ENCODE results near the gene NCCRP1. TPM values are rescaled to one million over a fixed set of nuclear protein-coding genes. Genes with fewer than 3 reads are reported as not detected.

The NCCRP1 gene
- total and polyA plus RNA-seq, 8 donors, result 0.37 to 40.6 TPM; not detected in 6

DNA sequence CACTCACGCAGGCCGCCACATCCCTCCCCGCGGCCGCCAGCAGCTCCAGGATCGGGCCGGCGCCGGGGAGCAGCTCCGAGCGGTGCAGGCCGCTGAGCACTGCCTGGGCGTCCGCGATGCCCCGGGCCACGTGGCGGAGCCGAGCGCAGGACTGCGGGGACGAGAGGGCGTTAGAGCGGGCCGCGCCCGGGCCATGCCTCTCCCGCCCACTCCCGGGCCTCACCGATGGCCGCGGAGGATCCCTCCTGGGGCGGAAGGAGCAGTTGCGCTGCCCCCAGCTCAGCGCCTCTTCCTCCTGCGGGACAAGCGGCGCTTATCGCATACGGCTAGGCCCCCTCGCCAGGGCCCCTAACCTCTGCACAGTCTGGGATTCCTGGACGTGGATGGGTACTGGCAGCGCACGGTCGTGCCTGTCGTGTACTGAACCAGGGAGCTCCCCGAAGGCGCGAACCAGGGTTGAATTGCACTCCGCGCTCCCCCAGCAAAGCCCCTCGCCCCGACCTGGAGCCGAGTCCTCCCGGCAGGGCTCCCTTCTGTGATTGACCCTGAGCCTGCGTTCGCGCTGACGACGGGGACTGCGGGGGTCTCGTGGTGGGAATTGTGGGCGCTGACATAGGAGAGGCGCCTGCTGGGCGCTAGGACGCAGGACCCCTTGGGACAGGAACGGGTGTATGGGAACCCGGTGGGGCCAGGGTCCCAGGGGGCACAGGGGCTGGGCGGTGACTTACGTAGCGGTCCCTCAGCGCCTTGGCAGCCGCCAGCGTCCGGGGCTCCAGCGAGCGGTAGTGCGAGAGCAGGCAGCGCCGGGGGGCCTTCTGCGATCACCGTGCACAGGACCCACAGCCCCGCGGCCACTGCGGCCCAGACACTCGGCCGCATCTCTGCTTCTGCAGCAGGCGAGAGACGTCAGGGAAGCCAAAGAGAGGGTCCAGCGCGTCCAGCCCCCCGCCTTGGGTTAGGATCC, 51.2 kb downstream of the NCCRP1 start:
- 17 to 44% (median 21%) methylated on average over 16 to 92 of the region's 92 CpGs for WGBS, 5 donors

DNA sequence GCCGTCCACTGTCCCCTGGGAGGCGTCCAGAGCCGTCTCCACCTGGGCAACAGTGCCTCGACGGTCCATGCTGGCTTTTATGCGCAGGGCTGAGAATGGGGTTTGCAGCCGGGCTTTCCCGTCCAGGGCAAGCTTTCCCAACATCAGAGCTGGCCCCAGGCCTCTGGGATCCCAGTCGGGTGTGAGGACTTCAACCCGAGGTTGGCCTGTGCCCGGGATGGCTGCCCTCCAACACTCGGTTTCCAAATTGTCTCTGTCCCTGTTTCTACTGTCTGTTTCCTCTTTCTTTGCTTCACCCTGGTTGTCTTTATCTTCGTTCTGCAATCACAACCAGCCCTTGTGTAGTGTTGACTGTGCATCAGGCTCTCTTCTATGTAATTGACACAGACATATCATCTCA, 52.0 kb downstream of the NCCRP1 start, which contains the start of gene IFNL4:
TSS of gene IFNL4 (minus strand) at position 51 of the 400 bp plus-strand sequence.
- H3K27me3 ChIP-seq, result peaks cover 19 to 47% (median 30%) of the 10 kb centered on the region in 3 donors
- peaks cover 11 to 17% (median 12%) of the 10 kb centered on the region in 4 donors for H3K4me1 ChIP-seq
- H3K4me3 ChIP-seq, result peak within 1 kb of the TSS in 3 of 4 donors; percentile 12 to 41 (median 19)
- no peak within 1 kb of the TSS for H3K27ac ChIP-seq
- WGBS, 5 donors, result 70 to 80% (median 73%) methylated on average over 10 to 13 of the region's 13 CpGs
- no peaks in the 10 kb centered on the region for H3K9me3 ChIP-seq
- no peaks in the 10 kb centered on the region for H3K36me3 ChIP-seq
- intact Hi-C loops (cut with DNase I; ENCODE audit: low total_unique reads), result no loop called here
- TF ChIP-seq, protein P1, sequence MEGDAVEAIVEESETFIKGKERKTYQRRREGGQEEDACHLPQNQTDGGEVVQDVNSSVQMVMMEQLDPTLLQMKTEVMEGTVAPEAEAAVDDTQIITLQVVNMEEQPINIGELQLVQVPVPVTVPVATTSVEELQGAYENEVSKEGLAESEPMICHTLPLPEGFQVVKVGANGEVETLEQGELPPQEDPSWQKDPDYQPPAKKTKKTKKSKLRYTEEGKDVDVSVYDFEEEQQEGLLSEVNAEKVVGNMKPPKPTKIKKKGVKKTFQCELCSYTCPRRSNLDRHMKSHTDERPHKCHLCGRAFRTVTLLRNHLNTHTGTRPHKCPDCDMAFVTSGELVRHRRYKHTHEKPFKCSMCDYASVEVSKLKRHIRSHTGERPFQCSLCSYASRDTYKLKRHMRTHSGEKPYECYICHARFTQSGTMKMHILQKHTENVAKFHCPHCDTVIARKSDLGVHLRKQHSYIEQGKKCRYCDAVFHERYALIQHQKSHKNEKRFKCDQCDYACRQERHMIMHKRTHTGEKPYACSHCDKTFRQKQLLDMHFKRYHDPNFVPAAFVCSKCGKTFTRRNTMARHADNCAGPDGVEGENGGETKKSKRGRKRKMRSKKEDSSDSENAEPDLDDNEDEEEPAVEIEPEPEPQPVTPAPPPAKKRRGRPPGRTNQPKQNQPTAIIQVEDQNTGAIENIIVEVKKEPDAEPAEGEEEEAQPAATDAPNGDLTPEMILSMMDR (IDR thresholded peaks at IDR 0.05), result no peak
- TF ChIP-seq EP300 (IDR thresholded peaks at IDR 0.05) (no peak), POLR2AphosphoS5 (IDR thresholded peaks at IDR 0.05) (no peak), POLR2A (IDR thresholded peaks at IDR 0.05) (no peak)
- DNase-seq, result no peak

More for the DNA sequence above, 51.2 kb downstream of the NCCRP1 start:
- no peak overlapping the region for H3K27ac ChIP-seq
- intact Hi-C loops (cut with DNase I; ENCODE audit: low total_unique reads), result no loop called here
- peak overlapping the region in 3 of 4 donors; percentile 12 to 41 (median 19) for H3K4me3 ChIP-seq
- no peaks in the 10 kb centered on the region for H3K9me3 ChIP-seq
- DNase-seq, result peak in 1 of 2 donors; percentile 56
- peaks cover 11 to 17% (median 12%) of the 10 kb centered on the region in 4 donors for H3K4me1 ChIP-seq
- TF ChIP-seq, protein P1 (IDR thresholded peaks at IDR 0.05), result no peak
- TF ChIP-seq POLR2AphosphoS5 (IDR thresholded peaks at IDR 0.05), result no peak
- no peak for TF ChIP-seq EP300 (IDR thresholded peaks at IDR 0.05)
- TF ChIP-seq POLR2A (IDR thresholded peaks at IDR 0.05), result no peak
- peaks cover 19 to 55% (median 30%) of the 10 kb centered on the region in 3 donors for H3K27me3 ChIP-seq
- no peaks in the 10 kb centered on the region for H3K36me3 ChIP-seq

DNA sequence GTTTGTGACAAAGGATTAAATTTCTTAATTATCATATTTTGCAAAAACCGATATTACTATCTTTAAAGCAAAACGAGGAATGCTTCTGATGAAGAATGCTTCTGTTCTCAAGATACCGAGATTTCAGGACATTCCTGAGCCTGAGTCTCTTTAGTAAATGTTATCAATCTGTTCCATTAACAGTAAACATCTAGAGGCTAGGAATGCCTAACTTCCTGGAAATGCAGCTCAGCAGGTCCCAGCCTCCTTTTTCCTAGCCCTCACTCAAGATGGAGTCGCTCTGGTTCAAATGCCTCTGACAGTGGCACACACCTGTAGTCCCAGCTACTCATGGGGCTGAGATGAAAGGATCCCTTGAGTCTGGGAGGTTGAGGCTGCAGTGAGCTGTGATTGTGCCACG, 54.3 kb downstream of the NCCRP1 start:
- Histone ChIP-seq H3K4me3 (no peak overlapping the region), H3K27me3 (peaks cover 19 to 58% (median 30%) of the 10 kb centered on the region in 3 donors), H3K27ac (no peak overlapping the region), H3K9me3 (no peaks in the 10 kb centered on the region), H3K4me1 (peaks cover 11 to 17% (median 12%) of the 10 kb centered on the region in 4 donors), H3K36me3 (no peaks in the 10 kb centered on the region)
- TF ChIP-seq EP300 (IDR thresholded peaks at IDR 0.05), result no peak
- TF ChIP-seq, protein P1 (IDR thresholded peaks at IDR 0.05), result no peak
- TF ChIP-seq POLR2A (IDR thresholded peaks at IDR 0.05), result no peak
- TF ChIP-seq POLR2AphosphoS5 (IDR thresholded peaks at IDR 0.05), result no peak
- intact Hi-C loops (cut with DNase I; ENCODE audit: low total_unique reads), result no loop called here
- WGBS, 5 donors, result 37 to 53% (median 46%) methylated on average over 5 of the region's 5 CpGs
- no peak for DNase-seq

Other genes starting within 250 kb of the NCCRP1 start
- 10 to 100 TPM in 1 of 5 donors, 1 to 10 TPM in 3, not detected in 1; 1.8 to 19.1 (median 6.3) TPM for gene FBXO17, start 221.2 kb upstream of the NCCRP1 start, total RNA-seq
- gene FBXO17, start 221.2 kb upstream of the NCCRP1 start, polyA plus RNA-seq, result 1 to 10 TPM; 4.7 to 7.9 (median 6.6) TPM
- 1 to 10 TPM in 3 of 5 donors, under 1 TPM in 1, not detected in 1; 0.89 to 5.5 (median 3.3) TPM for gene FBXO27, start 164.4 kb upstream of the NCCRP1 start, total RNA-seq
- 1 to 10 TPM; 2.3 to 7.1 (median 3.2) TPM for gene FBXO27, start 164.4 kb upstream of the NCCRP1 start, polyA plus RNA-seq
- not detected for gene ACP7, start 112.6 kb upstream of the NCCRP1 start, total RNA-seq
- not detected for gene ACP7, start 112.6 kb upstream of the NCCRP1 start, polyA plus RNA-seq
- gene PAK4, start 71.2 kb upstream of the NCCRP1 start, total RNA-seq, result 10 to 100 TPM in 3 of 5 donors, 1 to 10 TPM in 2; 4.2 to 80.4 (median 35.6) TPM
- gene PAK4, start 71.2 kb upstream of the NCCRP1 start, polyA plus RNA-seq, result 10 to 100 TPM; 20.8 to 24.5 (median 24.3) TPM
- gene SYCN, start 7.3 kb downstream of the NCCRP1 start, total RNA-seq, result not detected
- 1 to 10 TPM in 1 of 3 donors, under 1 TPM in 1, not detected in 1; 0.65 to 1.9 TPM for gene SYCN, start 7.3 kb downstream of the NCCRP1 start, polyA plus RNA-seq
- not detected for gene IFNL3, start 48.0 kb downstream of the NCCRP1 start, total RNA-seq
- not detected for gene IFNL3, start 48.0 kb downstream of the NCCRP1 start, polyA plus RNA-seq
- not detected for gene IFNL4, start 51.9 kb downstream of the NCCRP1 start, total RNA-seq
- not detected for gene IFNL4, start 51.9 kb downstream of the NCCRP1 start, polyA plus RNA-seq
- not detected for gene IFNL2, start 71.4 kb downstream of the NCCRP1 start, total RNA-seq
- not detected for gene IFNL2, start 71.4 kb downstream of the NCCRP1 start, polyA plus RNA-seq
- gene IFNL1, start 99.4 kb downstream of the NCCRP1 start, total RNA-seq, result not detected
- gene IFNL1, start 99.4 kb downstream of the NCCRP1 start, polyA plus RNA-seq, result not detected
- gene LRFN1, start 123.9 kb downstream of the NCCRP1 start, total RNA-seq, result 1 to 10 TPM in 1 of 5 donors, under 1 TPM in 3, not detected in 1; 0.18 to 2.3 (median 0.29) TPM
- gene LRFN1, start 123.9 kb downstream of the NCCRP1 start, polyA plus RNA-seq, result 1 to 10 TPM in 1 of 3 donors, under 1 TPM in 2; 0.31 to 1.2 (median 0.80) TPM
- gene GMFG, start 139.1 kb downstream of the NCCRP1 start, total RNA-seq, result 10 to 100 TPM in 2 of 5 donors, not detected in 3; 12.9 to 18.2 TPM
- gene GMFG, start 139.1 kb downstream of the NCCRP1 start, polyA plus RNA-seq, result 10 to 100 TPM; 31.6 to 69.8 (median 56.0) TPM
- gene SAMD4B, start 145.5 kb downstream of the NCCRP1 start, total RNA-seq, result 100 to 1,000 TPM in 2 of 5 donors, 10 to 100 TPM in 3; 52.1 to 136 (median 63.4) TPM
- gene SAMD4B, start 145.5 kb downstream of the NCCRP1 start, polyA plus RNA-seq, result 10 to 100 TPM; 49.9 to 76.9 (median 69.0) TPM
- gene PAF1, start 194.1 kb downstream of the NCCRP1 start, total RNA-seq, result 10 to 100 TPM in 3 of 5 donors, 1 to 10 TPM in 2; 7.0 to 77.2 (median 21.4) TPM
- 10 to 100 TPM; 31.7 to 49.0 (median 32.2) TPM for gene PAF1, start 194.1 kb downstream of the NCCRP1 start, polyA plus RNA-seq
- 10 to 100 TPM in 4 of 5 donors, 1 to 10 TPM in 1; 6.4 to 91.0 (median 23.0) TPM for gene MED29, start 194.4 kb downstream of the NCCRP1 start, total RNA-seq
- 10 to 100 TPM; 20.4 to 22.1 (median 20.5) TPM for gene MED29, start 194.4 kb downstream of the NCCRP1 start, polyA plus RNA-seq
- gene ZFP36, start 209.9 kb downstream of the NCCRP1 start, total RNA-seq, result 1,000 to 10,000 TPM in 1 of 5 donors, 100 to 1,000 TPM in 3, 10 to 100 TPM in 1; 26.1 to 1,667 (median 340) TPM
- 100 to 1,000 TPM; 127 to 150 (median 136) TPM for gene ZFP36, start 209.9 kb downstream of the NCCRP1 start, polyA plus RNA-seq
- gene PLEKHG2, start 215.7 kb downstream of the NCCRP1 start, total RNA-seq, result 10 to 100 TPM in 2 of 5 donors, 1 to 10 TPM in 3; 1.4 to 20.2 (median 8.5) TPM
- gene PLEKHG2, start 215.7 kb downstream of the NCCRP1 start, polyA plus RNA-seq, result 1 to 10 TPM; 4.6 to 6.3 (median 4.9) TPM
- 1,000 to 10,000 TPM in 3 of 5 donors, 100 to 1,000 TPM in 1, 10 to 100 TPM in 1; 69.0 to 2,451 (median 1,419) TPM for gene RPS16, start 239.0 kb downstream of the NCCRP1 start, total RNA-seq
- 1,000 to 10,000 TPM; 3,264 to 4,294 (median 3,586) TPM for gene RPS16, start 239.0 kb downstream of the NCCRP1 start, polyA plus RNA-seq
- 100 to 1,000 TPM in 3 of 5 donors, 10 to 100 TPM in 2; 61.7 to 127 (median 101) TPM for gene SUPT5H, start 248.6 kb downstream of the NCCRP1 start, total RNA-seq
- gene SUPT5H, start 248.6 kb downstream of the NCCRP1 start, polyA plus RNA-seq, result 100 to 1,000 TPM in 2 of 3 donors, 10 to 100 TPM in 1; 97.2 to 121 (median 118) TPM